GM23338 (cell line): Measurements from ENCODE around the gene FUCA1. TPM values are rescaled to one million over a fixed set of nuclear protein-coding genes. Genes with fewer than 3 reads are reported as not detected.

Experiments used
- ATAC-seq: fragments of 200-7000 bp; cut with Tn5 transposase; 3 replicates; pipeline ENCODE4 v1.9.1; 2020
- DNase-seq: peaks from one replicate; pipeline ENCODE4 v3.0.0-alpha.2; 2015; ENCODE audit warnings: low spot score
- H2AFZ ChIP-seq: fragments of 200-600 bp; sonication (generic); 2 replicates; pipeline ENCODE4 v1.8.0; 2016; ENCODE audit warnings: antibody characterized with exemption, mild to moderate bottlenecking, moderate library complexity
- H3F3A ChIP-seq: fragments of 200-600 bp; sonication (generic); replicated peaks from 2 replicates; pipeline ENCODE4 v1.8.0; 2017; ENCODE audit warnings: antibody characterized with exemption, mixed run types, low read depth
- H3K27ac ChIP-seq: fragments of 200-600 bp; sonication (generic); 2 replicates; pipeline ENCODE4 v1.6.1; 2016; ENCODE audit warnings: low read depth
- H3K27me3 ChIP-seq: fragments of 200-600 bp; sonication (generic); 2 replicates; pipeline ENCODE4 v1.8.0; 2016; ENCODE audit warnings: mild to moderate bottlenecking, mixed run types, moderate library complexity; ENCODE audit not compliant: insufficient read depth
- H3K36me3 ChIP-seq: fragments of 200-600 bp; sonication (generic); 2 replicates; pipeline ENCODE4 v1.8.0; 2016; ENCODE audit warnings: mild to moderate bottlenecking; ENCODE audit not compliant: insufficient read depth
- H3K4me1 ChIP-seq: fragments of 200-600 bp; sonication (generic); 2 replicates; pipeline ENCODE4 v1.8.0; 2016; ENCODE audit warnings: mild to moderate bottlenecking, moderate library complexity; ENCODE audit not compliant: insufficient read depth
- H3K4me2 ChIP-seq: fragments of 200-600 bp; sonication (generic); 2 replicates; pipeline ENCODE4 v1.7.1; 2017; ENCODE audit warnings: mixed run types
- H3K4me3 ChIP-seq: fragments of 200-600 bp; sonication (generic); 2 replicates; pipeline ENCODE4 v1.6.1; 2016; ENCODE audit warnings: mixed run types
- H3K79me2 ChIP-seq: fragments of 200-600 bp; sonication (generic); replicated peaks from 2 replicates; pipeline ENCODE4 v1.8.0; 2017; ENCODE audit warnings: mild to moderate bottlenecking; ENCODE audit not compliant: insufficient read depth
- H3K9me2 ChIP-seq: fragments of 200-600 bp; sonication (generic); 2 replicates; pipeline ENCODE4 v1.8.0; 2017; ENCODE audit not compliant: insufficient read depth
- H4K20me1 ChIP-seq: fragments of 200-600 bp; sonication (generic); replicated peaks from 2 replicates; pipeline ENCODE4 v1.8.0; 2017; ENCODE audit warnings: mild to moderate bottlenecking; ENCODE audit not compliant: insufficient read depth
- H3K27ac Mint-ChIP-seq: 2 replicates; pipeline ENCODE4 v1.8.0; 2020; ENCODE audit warnings: inconsistent platforms, mild to moderate bottlenecking, moderate library complexity, mixed read lengths
- H3K27me3 Mint-ChIP-seq: 3 replicates; pipeline ENCODE4 v1.8.0; 2022; ENCODE audit warnings: low read depth, mild to moderate bottlenecking, moderate library complexity, mixed read lengths, inconsistent platforms; ENCODE audit not compliant: insufficient read depth, poor library complexity
- H3K36me3 Mint-ChIP-seq: 3 replicates; pipeline ENCODE4 v1.8.0; 2021; ENCODE audit warnings: low read depth, mild to moderate bottlenecking, inconsistent platforms, moderate library complexity, mixed read lengths
- H3K4me1 Mint-ChIP-seq: 3 replicates; pipeline ENCODE4 v1.8.0; 2020; ENCODE audit warnings: mild to moderate bottlenecking, inconsistent platforms, mixed read lengths
- H3K4me3 Mint-ChIP-seq: 3 replicates; pipeline ENCODE4 v1.8.0; 2021; ENCODE audit warnings: moderate library complexity, mild to moderate bottlenecking, inconsistent platforms, mixed read lengths
- H3K9me3 Mint-ChIP-seq: 3 replicates; pipeline ENCODE4 v1.8.0; 2020; ENCODE audit warnings: moderate library complexity, mild to moderate bottlenecking, inconsistent platforms, mixed read lengths
- CREB1 ChIP-seq: fragments of 250-450 bp; sonication (Bioruptor Pico); IDR thresholded peaks from 2 replicates; pipeline ENCODE4 v1.5.0; 2020; ENCODE audit warnings: low read depth, mild to moderate bottlenecking, moderate library complexity
- EZH2 ChIP-seq: fragments of 200-600 bp; sonication (generic); IDR thresholded peaks from one replicate; pipeline ENCODE4 v1.8.0; 2017; ENCODE audit warnings: antibody characterized with exemption, mild to moderate bottlenecking, low read depth; ENCODE audit not compliant: unreplicated experiment
- EZH2phosphoT487 ChIP-seq: fragments of 200-600 bp; sonication (generic); IDR thresholded peaks from one replicate; pipeline ENCODE4 v1.8.1; 2018; ENCODE audit warnings: antibody characterized with exemption; ENCODE audit not compliant: unreplicated experiment
- JUNB ChIP-seq: IDR thresholded peaks from one replicate; pipeline ENCODE4 v1.6.1; 2016; ENCODE audit warnings: antibody characterized with exemption; ENCODE audit not compliant: unreplicated experiment
- NANOG ChIP-seq: IDR thresholded peaks from 2 replicates; pipeline ENCODE4 v1.6.1; 2016; ENCODE audit warnings: antibody characterized with exemption, borderline replicate concordance
- POLR2AphosphoS5 ChIP-seq: IDR thresholded peaks from 2 replicates; pipeline ENCODE4 v1.6.1; 2016; ENCODE audit warnings: antibody characterized with exemption, low read depth
- STAT1 ChIP-seq: IDR thresholded peaks from one replicate; pipeline ENCODE4 v1.6.1; 2016; ENCODE audit warnings: antibody characterized with exemption; ENCODE audit not compliant: unreplicated experiment
- ZNF114 ChIP-seq: fragments of 250-450 bp; sonication (Bioruptor Pico); IDR thresholded peaks from 2 replicates; pipeline ENCODE4 v1.5.0; 2020; ENCODE audit warnings: mild to moderate bottlenecking, moderate library complexity
- ZNF331 ChIP-seq: fragments of 250-450 bp; sonication (Bioruptor Pico); IDR thresholded peaks from 2 replicates; pipeline ENCODE4 v1.5.0; 2020; ENCODE audit warnings: low read depth, mild to moderate bottlenecking, moderate library complexity
- polyA plus RNA-seq: library from polyadenylated mRNA; unstranded; fragments of >200 nt; fragmentation: Nextera tagmentation; extraction: Ambion mirVana; gene quantifications from 2 replicates; pipeline ENCODE4 v1.2.1, GENCODE V29; 2016
- total RNA-seq: library from RNA; depleted of rRNA; stranded (reverse); fragments of >200 nt; shearing (Covaris generic); gene quantifications from 2 replicates; pipeline ENCODE4 v1.2.3, GENCODE V29; 2014
- TF ChIP-seq, protein P1 (sequence below): fragments of 250-450 bp; sonication (Bioruptor Pico); IDR thresholded peaks from 2 replicates; pipeline ENCODE4 v1.5.0; 2020; ENCODE audit warnings: mild to moderate bottlenecking, moderate library complexity
- TF ChIP-seq, protein P2 (sequence below): IDR thresholded peaks from one replicate; pipeline ENCODE4 v1.6.1; 2018; ENCODE audit warnings: antibody characterized with exemption; ENCODE audit not compliant: unreplicated experiment
- TF ChIP-seq, protein P3 (sequence below): IDR thresholded peaks from 2 replicates; pipeline ENCODE4 v1.6.1; 2016; ENCODE audit warnings: antibody characterized with exemption
- TF ChIP-seq, protein P4 (sequence below), 2 experiments: fragments of 200-600 bp in 1 of 2; sonication (generic) in 1 of 2; conservative IDR thresholded peaks; 2 replicates each; pipeline versions ENCODE4 v1.5.1 to v1.6.1; 2016 to 2017; ENCODE audit warnings: antibody characterized with exemption in 2 of 2, low read depth in 2 of 2, mild to moderate bottlenecking in 2 of 2, moderate library complexity in 1 of 2

Gene FUCA1
- total and polyA plus RNA-seq, 2 experiments from 2014 or later = 4.4 to 8.5 TPM

DNA sequence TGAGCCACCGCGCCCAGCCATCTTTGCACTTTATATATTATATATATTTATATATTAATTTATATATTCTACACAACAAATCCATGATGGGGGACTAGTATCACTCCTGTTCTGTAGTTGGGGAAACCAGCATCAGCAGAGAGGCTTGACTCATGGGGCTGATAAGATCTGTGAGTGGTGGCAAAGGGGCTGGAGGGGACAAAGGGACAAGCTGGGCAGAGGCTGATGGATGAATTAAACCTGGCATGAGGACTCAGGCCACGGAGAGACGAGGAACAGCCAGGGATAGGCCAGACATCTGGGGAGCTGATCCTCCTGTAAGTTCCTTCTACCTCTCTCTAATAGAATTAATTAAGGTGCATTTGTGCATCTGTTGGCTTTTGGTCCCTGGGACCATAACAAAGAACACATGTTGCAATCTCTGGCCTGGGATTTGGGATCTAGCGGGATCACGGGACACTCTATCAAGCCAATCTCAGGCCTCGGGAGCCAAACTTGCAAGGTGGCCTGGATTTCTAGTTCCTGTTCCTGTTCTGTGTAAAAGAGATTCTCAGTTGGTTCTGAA is 37.5 kb upstream of the FUCA1 start:
- H3K27me3 ChIP-seq = peaks cover 45% of the 10 kb centered on the region
- no peaks in the 10 kb centered on the region; the same call in 2 of the 3 replicates for H3K36me3 Mint-ChIP-seq
- H4K20me1 ChIP-seq = no peaks in the 10 kb centered on the region
- no peak overlapping the region for H3K4me3 ChIP-seq
- no peak overlapping the region for H2AFZ ChIP-seq
- no peaks in the 10 kb centered on the region for H3K36me3 ChIP-seq
- ATAC-seq (no peak), DNase-seq (no peak)
- H3K4me2 ChIP-seq = no peak overlapping the region
- no peaks in the 10 kb centered on the region for H3K9me3 Mint-ChIP-seq
- no peaks in the 10 kb centered on the region for H3K9me2 ChIP-seq
- H3K79me2 ChIP-seq = no peaks in the 10 kb centered on the region
- H3K4me1 Mint-ChIP-seq = peaks cover 23% of the 10 kb centered on the region
- peaks cover 20% of the 10 kb centered on the region for H3K4me1 ChIP-seq
- peaks cover 3% of the 10 kb centered on the region; the same call in 1 of the 2 replicates for H3F3A ChIP-seq
- no peak overlapping the region for H3K27ac ChIP-seq
- H3K27me3 Mint-ChIP-seq = peaks cover 38% of the 10 kb centered on the region
- no peak overlapping the region for H3K27ac Mint-ChIP-seq
- TF ChIP-seq NANOG = no peak
- TF ChIP-seq ZNF331 (CRISPR knock-in tag) = no peak
- TF ChIP-seq, protein P1, sequence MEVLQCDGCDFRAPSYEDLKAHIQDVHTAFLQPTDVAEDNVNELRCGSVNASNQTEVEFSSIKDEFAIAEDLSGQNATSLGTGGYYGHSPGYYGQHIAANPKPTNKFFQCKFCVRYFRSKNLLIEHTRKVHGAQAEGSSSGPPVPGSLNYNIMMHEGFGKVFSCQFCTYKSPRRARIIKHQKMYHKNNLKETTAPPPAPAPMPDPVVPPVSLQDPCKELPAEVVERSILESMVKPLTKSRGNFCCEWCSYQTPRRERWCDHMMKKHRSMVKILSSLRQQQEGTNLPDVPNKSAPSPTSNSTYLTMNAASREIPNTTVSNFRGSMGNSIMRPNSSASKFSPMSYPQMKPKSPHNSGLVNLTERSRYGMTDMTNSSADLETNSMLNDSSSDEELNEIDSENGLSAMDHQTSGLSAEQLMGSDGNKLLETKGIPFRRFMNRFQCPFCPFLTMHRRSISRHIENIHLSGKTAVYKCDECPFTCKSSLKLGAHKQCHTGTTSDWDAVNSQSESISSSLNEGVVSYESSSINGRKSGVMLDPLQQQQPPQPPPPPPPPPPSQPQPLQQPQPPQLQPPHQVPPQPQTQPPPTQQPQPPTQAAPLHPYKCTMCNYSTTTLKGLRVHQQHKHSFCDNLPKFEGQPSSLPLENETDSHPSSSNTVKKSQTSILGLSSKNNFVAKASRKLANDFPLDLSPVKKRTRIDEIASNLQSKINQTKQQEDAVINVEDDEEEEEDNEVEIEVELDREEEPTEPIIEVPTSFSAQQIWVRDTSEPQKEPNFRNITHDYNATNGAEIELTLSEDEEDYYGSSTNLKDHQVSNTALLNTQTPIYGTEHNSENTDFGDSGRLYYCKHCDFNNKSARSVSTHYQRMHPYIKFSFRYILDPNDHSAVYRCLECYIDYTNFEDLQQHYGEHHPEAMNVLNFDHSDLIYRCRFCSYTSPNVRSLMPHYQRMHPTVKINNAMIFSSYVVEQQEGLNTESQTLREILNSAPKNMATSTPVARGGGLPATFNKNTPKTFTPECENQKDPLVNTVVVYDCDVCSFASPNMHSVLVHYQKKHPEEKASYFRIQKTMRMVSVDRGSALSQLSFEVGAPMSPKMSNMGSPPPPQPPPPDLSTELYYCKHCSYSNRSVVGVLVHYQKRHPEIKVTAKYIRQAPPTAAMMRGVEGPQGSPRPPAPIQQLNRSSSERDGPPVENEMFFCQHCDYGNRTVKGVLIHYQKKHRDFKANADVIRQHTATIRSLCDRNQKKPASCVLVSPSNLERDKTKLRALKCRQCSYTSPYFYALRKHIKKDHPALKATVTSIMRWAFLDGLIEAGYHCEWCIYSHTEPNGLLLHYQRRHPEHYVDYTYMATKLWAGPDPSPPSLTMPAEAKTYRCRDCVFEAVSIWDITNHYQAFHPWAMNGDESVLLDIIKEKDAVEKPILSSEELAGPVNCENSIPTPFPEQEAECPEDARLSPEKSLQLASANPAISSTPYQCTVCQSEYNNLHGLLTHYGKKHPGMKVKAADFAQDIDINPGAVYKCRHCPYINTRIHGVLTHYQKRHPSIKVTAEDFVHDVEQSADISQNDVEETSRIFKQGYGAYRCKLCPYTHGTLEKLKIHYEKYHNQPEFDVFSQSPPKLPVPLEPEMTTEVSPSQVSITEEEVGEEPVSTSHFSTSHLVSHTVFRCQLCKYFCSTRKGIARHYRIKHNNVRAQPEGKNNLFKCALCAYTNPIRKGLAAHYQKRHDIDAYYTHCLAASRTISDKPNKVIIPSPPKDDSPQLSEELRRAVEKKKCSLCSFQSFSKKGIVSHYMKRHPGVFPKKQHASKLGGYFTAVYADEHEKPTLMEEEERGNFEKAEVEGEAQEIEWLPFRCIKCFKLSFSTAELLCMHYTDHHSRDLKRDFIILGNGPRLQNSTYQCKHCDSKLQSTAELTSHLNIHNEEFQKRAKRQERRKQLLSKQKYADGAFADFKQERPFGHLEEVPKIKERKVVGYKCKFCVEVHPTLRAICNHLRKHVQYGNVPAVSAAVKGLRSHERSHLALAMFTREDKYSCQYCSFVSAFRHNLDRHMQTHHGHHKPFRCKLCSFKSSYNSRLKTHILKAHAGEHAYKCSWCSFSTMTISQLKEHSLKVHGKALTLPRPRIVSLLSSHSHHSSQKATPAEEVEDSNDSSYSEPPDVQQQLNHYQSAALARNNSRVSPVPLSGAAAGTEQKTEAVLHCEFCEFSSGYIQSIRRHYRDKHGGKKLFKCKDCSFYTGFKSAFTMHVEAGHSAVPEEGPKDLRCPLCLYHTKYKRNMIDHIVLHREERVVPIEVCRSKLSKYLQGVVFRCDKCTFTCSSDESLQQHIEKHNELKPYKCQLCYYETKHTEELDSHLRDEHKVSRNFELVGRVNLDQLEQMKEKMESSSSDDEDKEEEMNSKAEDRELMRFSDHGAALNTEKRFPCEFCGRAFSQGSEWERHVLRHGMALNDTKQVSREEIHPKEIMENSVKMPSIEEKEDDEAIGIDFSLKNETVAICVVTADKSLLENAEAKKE = no peak
- TF ChIP-seq, protein P2, sequence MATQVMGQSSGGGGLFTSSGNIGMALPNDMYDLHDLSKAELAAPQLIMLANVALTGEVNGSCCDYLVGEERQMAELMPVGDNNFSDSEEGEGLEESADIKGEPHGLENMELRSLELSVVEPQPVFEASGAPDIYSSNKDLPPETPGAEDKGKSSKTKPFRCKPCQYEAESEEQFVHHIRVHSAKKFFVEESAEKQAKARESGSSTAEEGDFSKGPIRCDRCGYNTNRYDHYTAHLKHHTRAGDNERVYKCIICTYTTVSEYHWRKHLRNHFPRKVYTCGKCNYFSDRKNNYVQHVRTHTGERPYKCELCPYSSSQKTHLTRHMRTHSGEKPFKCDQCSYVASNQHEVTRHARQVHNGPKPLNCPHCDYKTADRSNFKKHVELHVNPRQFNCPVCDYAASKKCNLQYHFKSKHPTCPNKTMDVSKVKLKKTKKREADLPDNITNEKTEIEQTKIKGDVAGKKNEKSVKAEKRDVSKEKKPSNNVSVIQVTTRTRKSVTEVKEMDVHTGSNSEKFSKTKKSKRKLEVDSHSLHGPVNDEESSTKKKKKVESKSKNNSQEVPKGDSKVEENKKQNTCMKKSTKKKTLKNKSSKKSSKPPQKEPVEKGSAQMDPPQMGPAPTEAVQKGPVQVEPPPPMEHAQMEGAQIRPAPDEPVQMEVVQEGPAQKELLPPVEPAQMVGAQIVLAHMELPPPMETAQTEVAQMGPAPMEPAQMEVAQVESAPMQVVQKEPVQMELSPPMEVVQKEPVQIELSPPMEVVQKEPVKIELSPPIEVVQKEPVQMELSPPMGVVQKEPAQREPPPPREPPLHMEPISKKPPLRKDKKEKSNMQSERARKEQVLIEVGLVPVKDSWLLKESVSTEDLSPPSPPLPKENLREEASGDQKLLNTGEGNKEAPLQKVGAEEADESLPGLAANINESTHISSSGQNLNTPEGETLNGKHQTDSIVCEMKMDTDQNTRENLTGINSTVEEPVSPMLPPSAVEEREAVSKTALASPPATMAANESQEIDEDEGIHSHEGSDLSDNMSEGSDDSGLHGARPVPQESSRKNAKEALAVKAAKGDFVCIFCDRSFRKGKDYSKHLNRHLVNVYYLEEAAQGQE = no peak
- no peak for TF ChIP-seq EZH2phosphoT487
- no peak for TF ChIP-seq JUNB
- TF ChIP-seq, protein P3, sequence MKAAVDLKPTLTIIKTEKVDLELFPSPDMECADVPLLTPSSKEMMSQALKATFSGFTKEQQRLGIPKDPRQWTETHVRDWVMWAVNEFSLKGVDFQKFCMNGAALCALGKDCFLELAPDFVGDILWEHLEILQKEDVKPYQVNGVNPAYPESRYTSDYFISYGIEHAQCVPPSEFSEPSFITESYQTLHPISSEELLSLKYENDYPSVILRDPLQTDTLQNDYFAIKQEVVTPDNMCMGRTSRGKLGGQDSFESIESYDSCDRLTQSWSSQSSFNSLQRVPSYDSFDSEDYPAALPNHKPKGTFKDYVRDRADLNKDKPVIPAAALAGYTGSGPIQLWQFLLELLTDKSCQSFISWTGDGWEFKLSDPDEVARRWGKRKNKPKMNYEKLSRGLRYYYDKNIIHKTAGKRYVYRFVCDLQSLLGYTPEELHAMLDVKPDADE = no peak
- TF ChIP-seq CREB1 = no peak
- TF ChIP-seq, protein P4, sequence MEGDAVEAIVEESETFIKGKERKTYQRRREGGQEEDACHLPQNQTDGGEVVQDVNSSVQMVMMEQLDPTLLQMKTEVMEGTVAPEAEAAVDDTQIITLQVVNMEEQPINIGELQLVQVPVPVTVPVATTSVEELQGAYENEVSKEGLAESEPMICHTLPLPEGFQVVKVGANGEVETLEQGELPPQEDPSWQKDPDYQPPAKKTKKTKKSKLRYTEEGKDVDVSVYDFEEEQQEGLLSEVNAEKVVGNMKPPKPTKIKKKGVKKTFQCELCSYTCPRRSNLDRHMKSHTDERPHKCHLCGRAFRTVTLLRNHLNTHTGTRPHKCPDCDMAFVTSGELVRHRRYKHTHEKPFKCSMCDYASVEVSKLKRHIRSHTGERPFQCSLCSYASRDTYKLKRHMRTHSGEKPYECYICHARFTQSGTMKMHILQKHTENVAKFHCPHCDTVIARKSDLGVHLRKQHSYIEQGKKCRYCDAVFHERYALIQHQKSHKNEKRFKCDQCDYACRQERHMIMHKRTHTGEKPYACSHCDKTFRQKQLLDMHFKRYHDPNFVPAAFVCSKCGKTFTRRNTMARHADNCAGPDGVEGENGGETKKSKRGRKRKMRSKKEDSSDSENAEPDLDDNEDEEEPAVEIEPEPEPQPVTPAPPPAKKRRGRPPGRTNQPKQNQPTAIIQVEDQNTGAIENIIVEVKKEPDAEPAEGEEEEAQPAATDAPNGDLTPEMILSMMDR (conservative IDR thresholded peaks at IDR 0.05; ENCODE audit: low read depth in 2 of 2) = no peak
- no peak for TF ChIP-seq STAT1
- TF ChIP-seq POLR2AphosphoS5 = no peak
- no peak for TF ChIP-seq ZNF114
- TF ChIP-seq EZH2 = no peak
- no peak overlapping the region for H3K4me3 Mint-ChIP-seq
